Activated B cell treated with CpG ODN at 0.5 μM for 24 hours (primary cell): ENCODE measurements around the gene AGER. TPM values are rescaled to one million over a fixed set of nuclear protein-coding genes. Genes with fewer than 3 reads are reported as not detected.

Experiments used
- ATAC-seq: fragments of 200-7000 bp; cut with Tn5 transposase; one replicate; pipeline ENCODE4 v1.10.0; 2021; ENCODE audit warnings: low read depth, mild to moderate bottlenecking, moderate library complexity
- CTCF ChIA-PET: fragments of 350-600 bp; sonication (Branson Sonifier 250); formaldehyde crosslinking; loops from one replicate; lab custom pipeline; 2021; ENCODE audit warnings: antibody characterized with exemption; lab: Charles Lee
- POLR2A ChIA-PET: fragments of 350-600 bp; sonication (Branson Sonifier 250); formaldehyde crosslinking; loops from one replicate; lab custom pipeline; 2021; ENCODE audit warnings: antibody characterized with exemption; lab: Charles Lee
- DNase-seq: peaks from one replicate; pipeline ENCODE4 v3.0.0; 2022
- H3K27ac Mint-ChIP-seq: one replicate; pipeline ENCODE4 v1.8.0; 2020; ENCODE audit warnings: mixed read lengths
- H3K27me3 Mint-ChIP-seq: one replicate; pipeline ENCODE4 v1.8.0; 2021; ENCODE audit warnings: mixed read lengths
- H3K36me3 Mint-ChIP-seq: one replicate; pipeline ENCODE4 v1.8.0; 2021; ENCODE audit warnings: low read depth, mixed read lengths
- H3K4me1 Mint-ChIP-seq: one replicate; pipeline ENCODE4 v1.8.0; 2021; ENCODE audit warnings: mixed read lengths
- H3K4me3 Mint-ChIP-seq: one replicate; pipeline ENCODE4 v1.8.0; 2020; ENCODE audit warnings: mild to moderate bottlenecking, mixed read lengths
- H3K9me3 Mint-ChIP-seq: one replicate; pipeline ENCODE4 v1.8.0; 2020; ENCODE audit warnings: mixed read lengths
- CTCF ChIP-seq: fragments of 200-600 bp; IDR thresholded peaks from one replicate; pipeline ENCODE4 v1.8.0; 2022; ENCODE audit warnings: antibody characterized with exemption, mild to moderate bottlenecking
- intact Hi-C: fragments of 100-400 bp; cut with micrococcal nuclease; formaldehyde crosslinking; loops from one replicate; pipeline ENCODE4 v1.15.1; 2024
- total RNA-seq: library from RNA; stranded (reverse); gene quantifications from 2 replicates; pipeline ENCODE4 v1.2.3, GENCODE V29; 2022

Gene AGER
- total RNA-seq, 1 donor from 2014 or later: 30.8 TPM

GRCh38 chr6:32174416-32174815, 9.6 kb downstream of the AGER start:
- DNase-seq (no peak), ATAC-seq (no peak)
- Mint-ChIP-seq H3K27ac (no peak overlapping the region), H3K9me3 (no peaks in the 10 kb centered on the region), H3K4me3 (peak overlapping the region; percentile 11), H3K27me3 (no peaks in the 10 kb centered on the region), H3K4me1 (peaks cover 45% of the 10 kb centered on the region), H3K36me3 (peaks cover 33% of the 10 kb centered on the region)
- intact Hi-C loops: loop anchor here (10.0 kb wide), 1 partner anchor 510 kb away; the partner anchor contains the start of genes C6orf47, CSNK2B, GPANK1 and LY6G5B
- ChIA-PET CTCF (no interaction called here), POLR2A (interaction anchor here (1.1 kb wide), 1 partner anchor 21 kb away, joined by 3 read pairs; no protein-coding TSS in a partner anchor)
- no peak for TF ChIP-seq CTCF

- Mint-ChIP-seq H3K27me3 (no peaks in the 10 kb centered on the region), H3K4me1 (peaks cover 35% of the 10 kb centered on the region), H3K36me3 (peaks cover 28% of the 10 kb centered on the region), H3K27ac (no peak overlapping the region), H3K9me3 (no peaks in the 10 kb centered on the region), H3K4me3 (no peak overlapping the region)
- ChIA-PET POLR2A (interaction anchor here (0.5 kb wide), 1 partner anchor 46 kb away, joined by 3 read pairs; no protein-coding TSS in a partner anchor), CTCF (interaction anchor here (0.6 kb wide), 1 partner anchor 731 kb away, joined by 3 read pairs; no protein-coding TSS in a partner anchor)
- DNase-seq: no peak
- intact Hi-C loops: loop anchor here (10.0 kb wide), 1 partner anchor 508 kb away; the partner anchor contains the start of genes C6orf47, CSNK2B, GPANK1 and LY6G5B
- no peak for TF ChIP-seq CTCF
- ATAC-seq: no peak
Observed at GRCh38 chr6:32173051-32173727, 10.9 kb downstream of the AGER start.

- Mint-ChIP-seq H3K27me3 (no peaks in the 10 kb centered on the region), H3K27ac (no peak overlapping the region), H3K4me1 (peaks cover 20% of the 10 kb centered on the region), H3K36me3 (peaks cover 33% of the 10 kb centered on the region), H3K4me3 (no peak overlapping the region), H3K9me3 (no peaks in the 10 kb centered on the region)
- intact Hi-C loops: loop anchor here (10.0 kb wide), 1 partner anchor 506 kb away; the partner anchor contains the start of genes C6orf47, CSNK2B, GPANK1 and LY6G5B
- CTCF ChIA-PET: no interaction called here
- POLR2A ChIA-PET: no interaction called here
- no peak for TF ChIP-seq CTCF
- ATAC-seq (no peak), DNase-seq (no peak)
Observed at GRCh38 chr6:32171234-32171633, 12.8 kb downstream of the AGER start.

GRCh38 chr6:32170294-32170693, 13.8 kb downstream of the AGER start:
- H3K27ac Mint-ChIP-seq: no peak overlapping the region

More at GRCh38 chr6:32170294-32170693, 13.8 kb downstream of the AGER start:
- ATAC-seq (no peak), DNase-seq (no peak)
- TF ChIP-seq CTCF: no peak
- Mint-ChIP-seq H3K4me1 (peaks cover 14% of the 10 kb centered on the region), H3K4me3 (no peak overlapping the region), H3K27me3 (no peaks in the 10 kb centered on the region), H3K9me3 (no peaks in the 10 kb centered on the region), H3K36me3 (peaks cover 33% of the 10 kb centered on the region)
- ChIA-PET CTCF (no interaction called here), POLR2A (interaction anchor here (0.6 kb wide), 1 partner anchor 14 kb away, joined by 3 read pairs; no protein-coding TSS in a partner anchor)
- intact Hi-C loops: loop anchor here (10.0 kb wide), 1 partner anchor 505 kb away; the partner anchor contains the start of genes C6orf47, CSNK2B, GPANK1 and LY6G5B
